Measurements from ENCODE around the gene NLRP4. TPM values are rescaled to one million over a fixed set of nuclear protein-coding genes. Genes with fewer than 3 reads are reported as not detected.

The NLRP4 gene
- total RNA-seq, 1 donor from 2014 or later: not detected

DNA sequence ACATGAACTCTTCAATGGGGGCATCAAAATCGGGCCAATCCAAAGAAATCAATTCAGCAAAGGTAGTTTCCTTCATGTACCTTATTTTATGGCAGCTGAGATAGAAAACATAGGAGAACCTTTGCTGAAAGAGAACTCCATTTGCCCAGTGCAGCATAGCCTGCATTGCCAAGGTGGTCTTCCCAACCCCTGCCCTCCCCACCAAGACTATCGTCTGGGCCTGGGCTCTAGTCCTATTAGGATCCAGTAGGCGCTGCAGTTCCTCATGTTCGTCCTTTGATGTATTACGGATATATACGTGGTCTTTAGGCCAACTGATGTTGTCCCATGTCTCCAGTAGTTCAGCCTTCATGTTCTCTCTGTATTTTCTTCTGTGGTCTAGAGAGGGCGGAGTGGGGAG, 76.6 kb downstream of the NLRP4 start:
- no peaks in the 10 kb centered on the region for H3K4me1 ChIP-seq
- Mint-ChIP-seq H3K27ac (no peak overlapping the region), H3K27me3 (ENCODE audit: insufficient read depth, low read depth) (peaks cover 6% of the 10 kb centered on the region)

GRCh38 chr19:55913643-55914268, 77.4 kb downstream of the NLRP4 start:
- no peak overlapping the region for H3K4me3 ChIP-seq
- H3K9me3 ChIP-seq (ENCODE audit: low read depth): peaks cover 21% of the 10 kb centered on the region
- no peak for DNase-seq (ENCODE audit: low spot score)
- no peak overlapping the region for H3K27ac ChIP-seq
- H3K27me3 ChIP-seq: no peaks in the 10 kb centered on the region
- H3K4me1 ChIP-seq: no peaks in the 10 kb centered on the region
- Mint-ChIP-seq H3K27me3 (ENCODE audit: insufficient read depth, low read depth) (peaks cover 6% of the 10 kb centered on the region), H3K4me1 (no peaks in the 10 kb centered on the region), H3K4me3 (no peak overlapping the region), H3K9me3 (peaks cover 40% of the 10 kb centered on the region), H3K36me3 (no peaks in the 10 kb centered on the region), H3K27ac (no peak overlapping the region)
- H2AFZ ChIP-seq (replicated peaks): no peak overlapping the region
- no peaks in the 10 kb centered on the region for H3K36me3 ChIP-seq
- H3F3A ChIP-seq (ENCODE audit: low read depth): no peaks in the 10 kb centered on the region
- H3K4me2 ChIP-seq: no peak overlapping the region
- no peaks in the 10 kb centered on the region for H4K20me1 ChIP-seq (ENCODE audit: low read depth)
- no peak overlapping the region for H3K9ac ChIP-seq
- no peaks in the 10 kb centered on the region for H3K79me2 ChIP-seq (ENCODE audit: low read depth)
- TF ChIP-seq EZH2 (IDR thresholded peaks at IDR 0.05) (no peak), CTCF (IDR thresholded peaks at IDR 0.05) (no peak), EZH2phosphoT487 (IDR thresholded peaks at IDR 0.05) (no peak)

More for the DNA sequence above, 76.6 kb downstream of the NLRP4 start:
- H3K36me3 ChIP-seq: no peaks in the 10 kb centered on the region
- Mint-ChIP-seq H3K4me3 (no peak overlapping the region), H3K4me1 (no peaks in the 10 kb centered on the region), H3K9me3 (peaks cover 42% of the 10 kb centered on the region), H3K36me3 (no peaks in the 10 kb centered on the region)
- H3F3A ChIP-seq (ENCODE audit: low read depth): no peaks in the 10 kb centered on the region
- H3K9me3 ChIP-seq (ENCODE audit: low read depth): peaks cover 18% of the 10 kb centered on the region
- DNase-seq (ENCODE audit: low spot score): no peak
- no peaks in the 10 kb centered on the region for H3K27me3 ChIP-seq
- H3K27ac ChIP-seq: no peak overlapping the region
- H3K4me3 ChIP-seq: no peak overlapping the region
- no peaks in the 10 kb centered on the region for H3K79me2 ChIP-seq (ENCODE audit: low read depth)
- H4K20me1 ChIP-seq (ENCODE audit: low read depth): no peaks in the 10 kb centered on the region
- no peak overlapping the region for H3K9ac ChIP-seq
- H2AFZ ChIP-seq (replicated peaks): no peak overlapping the region
- TF ChIP-seq EZH2 (IDR thresholded peaks at IDR 0.05) (no peak), EZH2phosphoT487 (IDR thresholded peaks at IDR 0.05) (no peak), CTCF (IDR thresholded peaks at IDR 0.05) (no peak)
- no peak overlapping the region for H3K4me2 ChIP-seq

DNA sequence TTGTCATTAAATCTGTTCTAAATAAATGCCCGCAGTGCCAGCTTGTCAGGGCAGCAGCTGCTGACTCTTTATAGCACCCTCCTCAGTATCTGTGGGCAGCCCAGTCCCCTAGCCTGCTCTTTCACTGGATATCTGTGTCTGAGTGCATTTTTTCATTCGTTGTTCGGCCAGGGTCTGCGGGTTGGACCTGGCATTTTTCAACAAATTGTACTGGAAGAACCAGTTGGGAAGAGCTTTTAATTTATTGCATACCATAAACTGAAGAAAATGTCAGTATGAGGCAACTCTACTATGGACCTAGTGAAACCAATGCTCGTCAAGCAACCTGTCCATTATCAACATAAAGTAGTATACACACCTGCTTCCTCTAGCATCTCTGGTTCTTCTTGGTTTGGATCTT, 87.2 kb downstream of the NLRP4 start:
- Histone ChIP-seq H3K9ac (no peak overlapping the region), H3K4me2 (no peak overlapping the region), H3K9me3 (ENCODE audit: low read depth) (peaks cover 29% of the 10 kb centered on the region), H2AFZ (replicated peaks) (no peak overlapping the region), H3K27me3 (no peaks in the 10 kb centered on the region), H3K4me1 (no peaks in the 10 kb centered on the region), H3K36me3 (no peaks in the 10 kb centered on the region), H3K4me3 (no peak overlapping the region), H3K27ac (no peak overlapping the region), H3F3A (ENCODE audit: low read depth) (no peaks in the 10 kb centered on the region), H3K79me2 (ENCODE audit: low read depth) (no peaks in the 10 kb centered on the region), H4K20me1 (ENCODE audit: low read depth) (no peaks in the 10 kb centered on the region)
- Mint-ChIP-seq H3K27ac (no peak overlapping the region), H3K4me3 (no peak overlapping the region), H3K4me1 (no peaks in the 10 kb centered on the region), H3K9me3 (peaks cover 28% of the 10 kb centered on the region), H3K36me3 (no peaks in the 10 kb centered on the region), H3K27me3 (ENCODE audit: insufficient read depth, low read depth) (no peaks in the 10 kb centered on the region)
- no peak for DNase-seq (ENCODE audit: low spot score)
- TF ChIP-seq CTCF (IDR thresholded peaks at IDR 0.05) (no peak), EZH2phosphoT487 (IDR thresholded peaks at IDR 0.05) (no peak), EZH2 (IDR thresholded peaks at IDR 0.05) (no peak)

Measured in neural progenitor cell (in vitro differentiated cells).